ENCODE measurements around the gene CNIH2. TPM values are rescaled to one million over a fixed set of nuclear protein-coding genes. Genes with fewer than 3 reads are reported as not detected.

Gene CNIH2
- total and polyA plus RNA-seq, 9 of the 15 experiments (the other 6 are each of a cell fraction or from before 2014, with no cell fraction given) = 0.26 to 0.89 (median 0.40) TPM; not detected in 4

- TF ChIP-seq E2F8 (IDR thresholded peaks at IDR 0.05; ENCODE audit: low read depth, partially characterized antibody) = peak; percentile 51
- no peak for TF ChIP-seq SFPQ (IDR thresholded peaks at IDR 0.05; ENCODE audit: low read depth, low read length)
- TF ChIP-seq SMAD4 (CRISPR knock-in tag; conservative IDR thresholded peaks at IDR 0.05) = peak; percentile 47; the same call in 1 of the 2 replicates
- 0 out of 2 replicates have a peak, but pooled peaks have one; percentile 85 for TF ChIP-seq ZNF197 (CRISPR knock-in tag; IDR thresholded peaks at IDR 0.05; ENCODE audit: low read depth)
- no peak for TF ChIP-seq ID3 (CRISPR knock-in tag; IDR thresholded peaks at IDR 0.05)
- no peak for TF ChIP-seq ID3 (tag; IDR thresholded peaks at IDR 0.05)
- peak; percentile 84 for TF ChIP-seq ZNF263 (CRISPR knock-in tag; IDR thresholded peaks at IDR 0.05; ENCODE audit: borderline replicate concordance)
- no peak for TF ChIP-seq FOXK2 (conservative IDR thresholded peaks at IDR 0.05 in 1 of 2, IDR thresholded peaks at IDR 0.05 in 1 of 2; ENCODE audit: low read depth in 2 of 2)
- peak; percentile 19; the same call in 1 of the 2 replicates for TF ChIP-seq NFIC (IDR thresholded peaks at IDR 0.05)
- peak; percentile 89; the same call in 1 of the 2 replicates for TF ChIP-seq ZNF224 (CRISPR knock-in tag; IDR thresholded peaks at IDR 0.05)
- no peak for TF ChIP-seq HOXB6 (CRISPR knock-in tag; IDR thresholded peaks at IDR 0.05; ENCODE audit: borderline replicate concordance)
- TF ChIP-seq ZNF431 (CRISPR knock-in tag; IDR thresholded peaks at IDR 0.05) = peak; percentile 79
- TF ChIP-seq CCNT2 (IDR thresholded peaks at IDR 0.05; ENCODE audit: borderline replicate concordance, extremely low read depth, insufficient read length, low read depth, low read length) = peak; percentile 20
- no peak for TF ChIP-seq TSC22D4 (tag; IDR thresholded peaks at IDR 0.05)
- TF ChIP-seq NCOA4 (IDR thresholded peaks at IDR 0.05; ENCODE audit: partially characterized antibody) = no peak
- TF ChIP-seq DDX20 (tag; IDR thresholded peaks at IDR 0.05; ENCODE audit: low read depth) = no peak
- TF ChIP-seq HDAC1 (IDR thresholded peaks at IDR 0.05) = peak in 1 of 2 experiments; percentile 98; a peak in 3 of 4 replicates
Observed at GRCh38 chr11:66289548-66290329, 11.8 kb downstream of the CNIH2 start (continued).

Data from K562 (cell line).